ENCODE results near the gene TNFRSF13B. TPM values are rescaled to one million over a fixed set of nuclear protein-coding genes. Genes with fewer than 3 reads are reported as not detected.

Gene TNFRSF13B
- total and polyA plus RNA-seq, 2 experiments from 2014 or later, result 0.24 TPM; not detected in 1

DNA sequence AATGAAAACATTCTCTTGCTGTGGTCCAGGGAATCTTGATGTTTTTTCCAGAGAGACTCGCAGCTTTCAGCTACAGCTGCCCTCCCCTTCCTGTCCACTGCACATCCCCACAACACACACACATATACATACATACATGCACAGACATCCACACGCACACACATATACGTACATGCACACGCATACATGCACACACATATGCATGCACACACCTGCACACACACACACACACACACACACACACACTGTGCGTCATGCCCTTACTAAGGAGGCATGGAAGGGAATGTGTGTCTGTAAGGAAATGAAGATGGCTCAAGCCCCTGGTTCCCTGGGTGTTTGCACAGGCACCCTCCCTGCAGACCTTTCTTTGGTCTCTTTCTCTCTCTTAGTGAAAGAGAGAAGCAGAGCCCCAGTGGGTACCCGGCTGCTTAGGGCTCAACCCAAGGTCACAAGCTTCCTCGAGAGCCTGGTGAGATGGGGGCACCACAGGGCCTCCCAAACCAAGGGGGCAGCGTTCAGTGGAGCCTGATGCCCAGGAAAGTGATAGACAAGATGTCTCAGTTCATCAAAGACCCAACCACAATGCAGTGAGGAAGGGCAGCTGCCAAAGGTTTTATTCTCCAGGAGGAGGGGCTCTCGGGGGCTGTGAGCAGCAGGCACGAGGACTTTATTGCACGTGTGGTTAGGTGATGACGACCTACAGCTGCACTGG, 33.3 kb downstream of the TNFRSF13B start:
- H3K27ac ChIP-seq (ENCODE audit: low read depth), result no peak overlapping the region

More for the DNA sequence above, 33.3 kb downstream of the TNFRSF13B start:
- Histone ChIP-seq H3K9me2 (ENCODE audit: insufficient read depth) (no peaks in the 10 kb centered on the region), H3K4me3 (no peak overlapping the region), H3K79me2 (replicated peaks; ENCODE audit: insufficient read depth) (no peaks in the 10 kb centered on the region), H3F3A (replicated peaks; ENCODE audit: low read depth) (no peaks in the 10 kb centered on the region), H3K36me3 (ENCODE audit: insufficient read depth) (no peaks in the 10 kb centered on the region), H2AFZ (no peak overlapping the region), H3K27me3 (ENCODE audit: insufficient read depth) (no peaks in the 10 kb centered on the region), H4K20me1 (replicated peaks; ENCODE audit: insufficient read depth) (no peaks in the 10 kb centered on the region), H3K4me2 (no peak overlapping the region), H3K4me1 (ENCODE audit: insufficient read depth) (peaks cover 4% of the 10 kb centered on the region; the same call in 1 of the 2 replicates)
- Mint-ChIP-seq H3K9me3 (no peaks in the 10 kb centered on the region), H3K27ac (no peak overlapping the region), H3K36me3 (ENCODE audit: low read depth) (no peaks in the 10 kb centered on the region; the same call in 2 of the 3 replicates), H3K27me3 (ENCODE audit: insufficient read depth, low read depth, poor library complexity) (peaks cover 19% of the 10 kb centered on the region), H3K4me3 (no peak overlapping the region), H3K4me1 (peaks cover 20% of the 10 kb centered on the region)
- TF ChIP-seq POLR2AphosphoS5 (IDR thresholded peaks at IDR 0.05; ENCODE audit: low read depth) (no peak), ZNF331 (CRISPR knock-in tag; IDR thresholded peaks at IDR 0.05; ENCODE audit: low read depth) (no peak), STAT1 (IDR thresholded peaks at IDR 0.05; ENCODE audit: unreplicated experiment) (no peak), JUNB (IDR thresholded peaks at IDR 0.05; ENCODE audit: unreplicated experiment) (no peak), EZH2phosphoT487 (IDR thresholded peaks at IDR 0.05; ENCODE audit: unreplicated experiment) (no peak), ZNF114 (CRISPR knock-in tag; IDR thresholded peaks at IDR 0.05) (no peak)
- TF ChIP-seq, protein P1, sequence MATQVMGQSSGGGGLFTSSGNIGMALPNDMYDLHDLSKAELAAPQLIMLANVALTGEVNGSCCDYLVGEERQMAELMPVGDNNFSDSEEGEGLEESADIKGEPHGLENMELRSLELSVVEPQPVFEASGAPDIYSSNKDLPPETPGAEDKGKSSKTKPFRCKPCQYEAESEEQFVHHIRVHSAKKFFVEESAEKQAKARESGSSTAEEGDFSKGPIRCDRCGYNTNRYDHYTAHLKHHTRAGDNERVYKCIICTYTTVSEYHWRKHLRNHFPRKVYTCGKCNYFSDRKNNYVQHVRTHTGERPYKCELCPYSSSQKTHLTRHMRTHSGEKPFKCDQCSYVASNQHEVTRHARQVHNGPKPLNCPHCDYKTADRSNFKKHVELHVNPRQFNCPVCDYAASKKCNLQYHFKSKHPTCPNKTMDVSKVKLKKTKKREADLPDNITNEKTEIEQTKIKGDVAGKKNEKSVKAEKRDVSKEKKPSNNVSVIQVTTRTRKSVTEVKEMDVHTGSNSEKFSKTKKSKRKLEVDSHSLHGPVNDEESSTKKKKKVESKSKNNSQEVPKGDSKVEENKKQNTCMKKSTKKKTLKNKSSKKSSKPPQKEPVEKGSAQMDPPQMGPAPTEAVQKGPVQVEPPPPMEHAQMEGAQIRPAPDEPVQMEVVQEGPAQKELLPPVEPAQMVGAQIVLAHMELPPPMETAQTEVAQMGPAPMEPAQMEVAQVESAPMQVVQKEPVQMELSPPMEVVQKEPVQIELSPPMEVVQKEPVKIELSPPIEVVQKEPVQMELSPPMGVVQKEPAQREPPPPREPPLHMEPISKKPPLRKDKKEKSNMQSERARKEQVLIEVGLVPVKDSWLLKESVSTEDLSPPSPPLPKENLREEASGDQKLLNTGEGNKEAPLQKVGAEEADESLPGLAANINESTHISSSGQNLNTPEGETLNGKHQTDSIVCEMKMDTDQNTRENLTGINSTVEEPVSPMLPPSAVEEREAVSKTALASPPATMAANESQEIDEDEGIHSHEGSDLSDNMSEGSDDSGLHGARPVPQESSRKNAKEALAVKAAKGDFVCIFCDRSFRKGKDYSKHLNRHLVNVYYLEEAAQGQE (IDR thresholded peaks at IDR 0.05; ENCODE audit: unreplicated experiment), result no peak
- TF ChIP-seq, protein P2, sequence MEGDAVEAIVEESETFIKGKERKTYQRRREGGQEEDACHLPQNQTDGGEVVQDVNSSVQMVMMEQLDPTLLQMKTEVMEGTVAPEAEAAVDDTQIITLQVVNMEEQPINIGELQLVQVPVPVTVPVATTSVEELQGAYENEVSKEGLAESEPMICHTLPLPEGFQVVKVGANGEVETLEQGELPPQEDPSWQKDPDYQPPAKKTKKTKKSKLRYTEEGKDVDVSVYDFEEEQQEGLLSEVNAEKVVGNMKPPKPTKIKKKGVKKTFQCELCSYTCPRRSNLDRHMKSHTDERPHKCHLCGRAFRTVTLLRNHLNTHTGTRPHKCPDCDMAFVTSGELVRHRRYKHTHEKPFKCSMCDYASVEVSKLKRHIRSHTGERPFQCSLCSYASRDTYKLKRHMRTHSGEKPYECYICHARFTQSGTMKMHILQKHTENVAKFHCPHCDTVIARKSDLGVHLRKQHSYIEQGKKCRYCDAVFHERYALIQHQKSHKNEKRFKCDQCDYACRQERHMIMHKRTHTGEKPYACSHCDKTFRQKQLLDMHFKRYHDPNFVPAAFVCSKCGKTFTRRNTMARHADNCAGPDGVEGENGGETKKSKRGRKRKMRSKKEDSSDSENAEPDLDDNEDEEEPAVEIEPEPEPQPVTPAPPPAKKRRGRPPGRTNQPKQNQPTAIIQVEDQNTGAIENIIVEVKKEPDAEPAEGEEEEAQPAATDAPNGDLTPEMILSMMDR (conservative IDR thresholded peaks at IDR 0.05; ENCODE audit: low read depth in 2 of 2), result no peak
- TF ChIP-seq, protein P3, sequence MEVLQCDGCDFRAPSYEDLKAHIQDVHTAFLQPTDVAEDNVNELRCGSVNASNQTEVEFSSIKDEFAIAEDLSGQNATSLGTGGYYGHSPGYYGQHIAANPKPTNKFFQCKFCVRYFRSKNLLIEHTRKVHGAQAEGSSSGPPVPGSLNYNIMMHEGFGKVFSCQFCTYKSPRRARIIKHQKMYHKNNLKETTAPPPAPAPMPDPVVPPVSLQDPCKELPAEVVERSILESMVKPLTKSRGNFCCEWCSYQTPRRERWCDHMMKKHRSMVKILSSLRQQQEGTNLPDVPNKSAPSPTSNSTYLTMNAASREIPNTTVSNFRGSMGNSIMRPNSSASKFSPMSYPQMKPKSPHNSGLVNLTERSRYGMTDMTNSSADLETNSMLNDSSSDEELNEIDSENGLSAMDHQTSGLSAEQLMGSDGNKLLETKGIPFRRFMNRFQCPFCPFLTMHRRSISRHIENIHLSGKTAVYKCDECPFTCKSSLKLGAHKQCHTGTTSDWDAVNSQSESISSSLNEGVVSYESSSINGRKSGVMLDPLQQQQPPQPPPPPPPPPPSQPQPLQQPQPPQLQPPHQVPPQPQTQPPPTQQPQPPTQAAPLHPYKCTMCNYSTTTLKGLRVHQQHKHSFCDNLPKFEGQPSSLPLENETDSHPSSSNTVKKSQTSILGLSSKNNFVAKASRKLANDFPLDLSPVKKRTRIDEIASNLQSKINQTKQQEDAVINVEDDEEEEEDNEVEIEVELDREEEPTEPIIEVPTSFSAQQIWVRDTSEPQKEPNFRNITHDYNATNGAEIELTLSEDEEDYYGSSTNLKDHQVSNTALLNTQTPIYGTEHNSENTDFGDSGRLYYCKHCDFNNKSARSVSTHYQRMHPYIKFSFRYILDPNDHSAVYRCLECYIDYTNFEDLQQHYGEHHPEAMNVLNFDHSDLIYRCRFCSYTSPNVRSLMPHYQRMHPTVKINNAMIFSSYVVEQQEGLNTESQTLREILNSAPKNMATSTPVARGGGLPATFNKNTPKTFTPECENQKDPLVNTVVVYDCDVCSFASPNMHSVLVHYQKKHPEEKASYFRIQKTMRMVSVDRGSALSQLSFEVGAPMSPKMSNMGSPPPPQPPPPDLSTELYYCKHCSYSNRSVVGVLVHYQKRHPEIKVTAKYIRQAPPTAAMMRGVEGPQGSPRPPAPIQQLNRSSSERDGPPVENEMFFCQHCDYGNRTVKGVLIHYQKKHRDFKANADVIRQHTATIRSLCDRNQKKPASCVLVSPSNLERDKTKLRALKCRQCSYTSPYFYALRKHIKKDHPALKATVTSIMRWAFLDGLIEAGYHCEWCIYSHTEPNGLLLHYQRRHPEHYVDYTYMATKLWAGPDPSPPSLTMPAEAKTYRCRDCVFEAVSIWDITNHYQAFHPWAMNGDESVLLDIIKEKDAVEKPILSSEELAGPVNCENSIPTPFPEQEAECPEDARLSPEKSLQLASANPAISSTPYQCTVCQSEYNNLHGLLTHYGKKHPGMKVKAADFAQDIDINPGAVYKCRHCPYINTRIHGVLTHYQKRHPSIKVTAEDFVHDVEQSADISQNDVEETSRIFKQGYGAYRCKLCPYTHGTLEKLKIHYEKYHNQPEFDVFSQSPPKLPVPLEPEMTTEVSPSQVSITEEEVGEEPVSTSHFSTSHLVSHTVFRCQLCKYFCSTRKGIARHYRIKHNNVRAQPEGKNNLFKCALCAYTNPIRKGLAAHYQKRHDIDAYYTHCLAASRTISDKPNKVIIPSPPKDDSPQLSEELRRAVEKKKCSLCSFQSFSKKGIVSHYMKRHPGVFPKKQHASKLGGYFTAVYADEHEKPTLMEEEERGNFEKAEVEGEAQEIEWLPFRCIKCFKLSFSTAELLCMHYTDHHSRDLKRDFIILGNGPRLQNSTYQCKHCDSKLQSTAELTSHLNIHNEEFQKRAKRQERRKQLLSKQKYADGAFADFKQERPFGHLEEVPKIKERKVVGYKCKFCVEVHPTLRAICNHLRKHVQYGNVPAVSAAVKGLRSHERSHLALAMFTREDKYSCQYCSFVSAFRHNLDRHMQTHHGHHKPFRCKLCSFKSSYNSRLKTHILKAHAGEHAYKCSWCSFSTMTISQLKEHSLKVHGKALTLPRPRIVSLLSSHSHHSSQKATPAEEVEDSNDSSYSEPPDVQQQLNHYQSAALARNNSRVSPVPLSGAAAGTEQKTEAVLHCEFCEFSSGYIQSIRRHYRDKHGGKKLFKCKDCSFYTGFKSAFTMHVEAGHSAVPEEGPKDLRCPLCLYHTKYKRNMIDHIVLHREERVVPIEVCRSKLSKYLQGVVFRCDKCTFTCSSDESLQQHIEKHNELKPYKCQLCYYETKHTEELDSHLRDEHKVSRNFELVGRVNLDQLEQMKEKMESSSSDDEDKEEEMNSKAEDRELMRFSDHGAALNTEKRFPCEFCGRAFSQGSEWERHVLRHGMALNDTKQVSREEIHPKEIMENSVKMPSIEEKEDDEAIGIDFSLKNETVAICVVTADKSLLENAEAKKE (CRISPR knock-in tag; IDR thresholded peaks at IDR 0.05), result no peak
- TF ChIP-seq, protein P4, sequence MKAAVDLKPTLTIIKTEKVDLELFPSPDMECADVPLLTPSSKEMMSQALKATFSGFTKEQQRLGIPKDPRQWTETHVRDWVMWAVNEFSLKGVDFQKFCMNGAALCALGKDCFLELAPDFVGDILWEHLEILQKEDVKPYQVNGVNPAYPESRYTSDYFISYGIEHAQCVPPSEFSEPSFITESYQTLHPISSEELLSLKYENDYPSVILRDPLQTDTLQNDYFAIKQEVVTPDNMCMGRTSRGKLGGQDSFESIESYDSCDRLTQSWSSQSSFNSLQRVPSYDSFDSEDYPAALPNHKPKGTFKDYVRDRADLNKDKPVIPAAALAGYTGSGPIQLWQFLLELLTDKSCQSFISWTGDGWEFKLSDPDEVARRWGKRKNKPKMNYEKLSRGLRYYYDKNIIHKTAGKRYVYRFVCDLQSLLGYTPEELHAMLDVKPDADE (IDR thresholded peaks at IDR 0.05), result no peak
- ATAC-seq, result no peak
- DNase-seq (ENCODE audit: low spot score), result no peak
